Epithelial cell of prostate (primary cell): ENCODE measurements around the gene CACNA2D1.
"Not testable (repeated sequence)": the region's sequence is repeated elsewhere in the genome, so short reads cannot be mapped to it uniquely, and the experiment has no call there.

Experiments
- DNase-seq: peaks from one replicate; pipeline ENCODE4 v3.0.0-alpha.2; 2011; ENCODE audit warnings: low read depth, low spot score
- H3K27ac ChIP-seq: fragments of 450-650 bp; 2 replicates; pipeline ENCODE4 v1.5.1; 2017; ENCODE audit warnings: mild to moderate bottlenecking

The CACNA2D1 gene

GRCh38 chr7:82396343-82396742, 47.2 kb downstream of the CACNA2D1 start:
- DNase-seq, result no peak
- H3K27ac ChIP-seq, result no peak overlapping the region

DNA sequence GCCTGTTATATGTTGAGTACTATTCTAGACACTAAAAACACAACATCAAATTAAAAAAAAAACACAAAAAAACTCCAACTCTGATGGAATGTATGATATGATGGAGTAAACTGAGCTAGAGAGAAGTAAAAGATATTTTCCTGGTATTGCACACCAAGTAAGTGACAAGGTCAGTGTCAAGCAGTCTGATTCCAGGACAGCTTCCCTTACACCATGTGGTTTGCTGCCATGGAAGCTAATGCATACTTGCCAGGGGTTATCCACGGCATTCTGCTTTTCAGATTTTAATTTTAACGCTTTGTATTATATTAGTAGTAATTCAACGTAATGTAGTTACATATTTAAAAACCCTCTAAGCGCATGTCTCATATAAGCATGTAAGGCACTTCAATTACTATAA, 48.4 kb downstream of the CACNA2D1 start:
- H3K27ac ChIP-seq, result no peak overlapping the region
- no peak for DNase-seq

- no peak for DNase-seq
- H3K27ac ChIP-seq, result no peak overlapping the region
These were observed 49.7 kb downstream of the CACNA2D1 start for GRCh38 chr7:82393840-82394220.

DNA sequence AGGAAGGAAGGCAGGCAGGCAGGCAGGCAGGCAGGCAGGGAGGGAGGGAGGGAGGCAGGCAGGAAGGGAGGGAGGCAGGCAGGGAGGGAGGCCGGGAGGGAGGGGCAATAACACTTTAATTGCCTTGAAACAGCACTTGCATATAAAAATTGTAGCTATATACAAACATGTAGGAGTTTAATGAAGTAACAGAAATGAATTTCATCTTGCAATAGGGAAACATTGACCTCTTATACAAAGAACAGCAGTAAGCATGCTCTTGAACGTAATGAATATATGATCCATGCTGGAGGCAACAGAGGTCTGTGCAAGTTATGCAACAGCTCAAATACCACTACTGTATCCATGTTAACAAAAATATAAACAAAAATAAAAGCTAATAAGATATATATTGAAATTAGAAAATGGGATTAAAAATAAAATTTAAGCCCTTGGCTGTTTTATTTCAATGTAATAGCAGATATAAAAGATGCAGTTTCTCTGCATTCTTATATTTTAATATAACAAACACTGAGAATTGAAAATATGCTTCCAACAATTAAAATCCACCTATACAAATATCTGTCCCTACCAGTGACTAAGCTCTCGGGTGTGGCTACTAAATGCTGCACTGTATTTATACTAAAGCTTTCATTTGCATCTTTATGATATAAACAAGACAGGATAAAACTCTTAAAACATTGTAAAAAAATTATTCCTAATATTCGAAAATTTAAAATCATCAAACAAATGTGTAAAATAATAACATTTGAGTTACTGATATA, 50.3 kb downstream of the CACNA2D1 start:
- no peak for DNase-seq

DNA sequence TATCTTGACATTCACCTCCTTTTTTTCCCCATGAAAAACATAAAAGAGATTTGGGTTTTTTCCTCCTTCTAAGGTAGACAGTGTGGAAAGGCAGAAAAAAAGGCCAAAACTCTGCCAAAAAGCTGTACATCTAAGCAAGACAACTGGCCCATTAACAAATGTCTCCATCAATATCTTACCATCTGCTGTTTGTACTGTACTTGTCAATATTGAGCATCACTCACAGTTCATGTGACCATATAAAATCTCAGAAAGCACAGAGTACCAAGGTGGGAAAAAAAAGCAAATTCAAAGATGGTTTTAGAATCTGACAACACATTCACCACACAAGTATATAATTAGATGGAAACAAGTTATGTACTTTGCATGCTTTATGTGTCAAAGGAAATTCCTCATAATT, 52.6 kb downstream of the CACNA2D1 start:
- no peak overlapping the region for H3K27ac ChIP-seq
- DNase-seq, result no peak

More for the DNA sequence above, 50.3 kb downstream of the CACNA2D1 start:
- no peak overlapping the region for H3K27ac ChIP-seq

DNA sequence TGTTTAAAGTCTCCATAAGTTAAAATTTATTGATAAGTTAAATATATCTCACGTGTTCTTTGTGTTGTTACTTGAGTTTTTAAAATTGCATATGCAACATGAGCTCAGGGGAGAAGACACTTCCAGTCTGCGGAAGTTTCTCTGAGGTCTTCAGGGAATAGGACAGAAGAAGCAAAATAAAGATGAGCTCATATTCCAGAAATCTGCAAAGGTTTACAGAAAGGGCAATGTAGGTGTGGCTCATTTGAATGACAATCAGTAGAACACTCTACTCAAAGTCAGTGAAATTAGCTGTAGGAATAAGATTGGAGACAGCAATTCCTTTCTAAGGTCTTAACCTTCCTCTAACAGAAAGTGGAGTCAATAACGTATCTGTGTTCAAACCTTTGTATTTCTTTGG, 53.7 kb downstream of the CACNA2D1 start:
- DNase-seq, result no peak
- no peak overlapping the region for H3K27ac ChIP-seq

- DNase-seq, result no peak
These were observed 55.4 kb downstream of the CACNA2D1 start for GRCh38 chr7:82388138-82388537.

DNA sequence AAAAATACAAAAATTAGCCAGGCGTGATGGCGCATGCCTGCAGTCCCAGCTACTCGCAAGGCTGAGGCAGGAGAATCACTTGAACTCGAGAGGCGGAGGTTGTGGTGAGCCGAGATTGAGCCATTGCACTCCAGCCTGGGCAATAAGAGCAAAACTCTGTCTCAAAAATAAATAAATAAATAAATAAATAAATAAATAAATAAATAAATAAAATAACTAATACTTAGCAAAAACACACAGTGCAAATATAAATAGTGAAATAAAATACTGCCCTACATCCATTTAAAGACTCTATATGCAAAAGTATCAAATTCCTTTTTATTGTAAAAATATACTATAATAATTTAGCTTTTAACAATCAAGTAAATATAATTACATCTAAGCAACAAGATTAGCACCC, 57.0 kb downstream of the CACNA2D1 start:
- H3K27ac ChIP-seq, DNase-seq: not testable (repeated sequence)

More at GRCh38 chr7:82388138-82388537, 55.4 kb downstream of the CACNA2D1 start:
- no peak overlapping the region for H3K27ac ChIP-seq

DNA sequence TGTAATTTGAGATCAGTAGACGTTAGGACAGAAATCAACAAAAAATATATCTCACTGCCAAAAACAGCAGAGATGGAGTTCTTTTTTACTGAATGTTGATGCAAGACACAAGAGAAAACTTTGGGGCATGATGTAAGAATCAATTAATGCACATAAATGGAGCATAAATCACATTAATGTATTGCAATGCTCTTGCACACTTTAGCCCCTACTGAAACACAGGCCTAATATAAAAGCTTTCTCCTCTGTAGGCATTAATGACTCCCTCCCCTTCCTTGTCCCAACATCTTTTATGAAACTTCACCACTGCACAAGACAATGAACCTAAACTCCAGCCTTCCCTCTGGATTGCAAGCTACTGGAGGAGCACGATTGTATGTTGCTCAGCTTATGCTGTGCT, 58.8 kb downstream of the CACNA2D1 start:
- no peak overlapping the region for H3K27ac ChIP-seq
- DNase-seq, result no peak

DNA sequence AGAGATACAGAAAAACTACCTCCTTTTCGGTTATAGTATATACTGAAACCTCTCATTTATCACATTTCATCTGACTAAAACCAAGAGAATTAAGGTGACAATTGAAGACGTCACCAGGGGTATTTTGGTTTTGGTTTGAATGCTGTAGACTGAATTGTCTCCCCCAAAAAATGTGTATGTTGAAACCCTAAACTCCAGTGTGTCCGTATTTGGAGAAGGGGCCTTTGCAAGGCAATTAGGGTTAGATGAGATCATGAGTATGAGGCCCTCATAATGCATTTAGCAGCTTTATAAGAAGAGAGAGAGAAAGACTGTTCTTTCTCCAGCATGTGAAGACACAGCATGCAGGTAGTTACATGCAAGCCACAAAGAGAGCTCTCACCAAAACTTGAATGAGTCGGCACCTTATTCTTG, 59.5 kb downstream of the CACNA2D1 start:
- H3K27ac ChIP-seq, result no peak overlapping the region
- no peak for DNase-seq

DNA sequence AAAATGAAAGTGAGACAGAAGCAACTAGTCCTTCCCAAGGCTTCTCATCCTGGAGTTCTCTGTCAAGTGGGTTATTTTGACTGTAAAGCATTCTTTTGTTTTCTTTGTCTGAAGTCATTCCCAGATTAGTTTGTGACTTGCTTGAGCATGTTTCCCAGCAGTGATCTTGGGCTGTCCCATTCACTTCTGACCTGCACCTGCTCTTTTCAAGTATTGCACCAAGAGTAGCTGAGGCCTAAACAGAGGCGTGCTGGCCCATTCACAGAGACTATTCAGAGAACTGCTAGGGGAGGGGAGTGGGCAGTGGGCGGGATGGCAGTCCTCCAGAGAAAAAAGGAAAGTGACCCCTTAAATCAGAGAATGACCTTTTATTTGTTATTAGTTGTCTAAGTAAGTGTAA, 61.3 kb downstream of the CACNA2D1 start:
- no peak overlapping the region for H3K27ac ChIP-seq
- no peak for DNase-seq

GRCh38 chr7:82376739-82377138, 66.8 kb downstream of the CACNA2D1 start:
- DNase-seq, result no peak
- H3K27ac ChIP-seq, result no peak overlapping the region

DNA sequence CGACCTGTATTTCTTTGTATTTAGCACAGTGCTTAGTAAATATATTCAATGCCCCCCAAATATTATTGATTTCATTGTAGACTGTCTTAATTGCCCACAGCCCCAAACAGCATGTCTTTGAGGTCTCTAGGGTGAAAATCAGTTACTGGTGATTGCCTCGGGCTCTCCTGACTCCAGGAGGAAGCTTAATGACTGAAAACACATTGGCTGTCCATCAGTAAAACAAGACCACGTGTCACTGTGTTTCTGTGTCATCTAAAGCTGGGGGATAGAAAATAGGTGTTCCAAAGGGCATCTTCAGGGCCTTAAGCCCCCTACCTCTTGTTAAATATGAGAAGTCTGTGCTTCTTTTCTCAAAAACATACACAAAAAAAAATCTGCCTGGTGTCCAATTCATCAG, 67.9 kb downstream of the CACNA2D1 start:
- DNase-seq, result no peak
- no peak overlapping the region for H3K27ac ChIP-seq

- H3K27ac ChIP-seq, result no peak overlapping the region
- DNase-seq, result no peak
These were observed 68.4 kb downstream of the CACNA2D1 start for GRCh38 chr7:82375129-82375528.

- no peak overlapping the region for H3K27ac ChIP-seq
- DNase-seq, result no peak
These were observed 69.5 kb downstream of the CACNA2D1 start for GRCh38 chr7:82373926-82374635.

GRCh38 chr7:82364671-82365070, 78.9 kb downstream of the CACNA2D1 start:
- no peak overlapping the region for H3K27ac ChIP-seq
- no peak for DNase-seq

DNA sequence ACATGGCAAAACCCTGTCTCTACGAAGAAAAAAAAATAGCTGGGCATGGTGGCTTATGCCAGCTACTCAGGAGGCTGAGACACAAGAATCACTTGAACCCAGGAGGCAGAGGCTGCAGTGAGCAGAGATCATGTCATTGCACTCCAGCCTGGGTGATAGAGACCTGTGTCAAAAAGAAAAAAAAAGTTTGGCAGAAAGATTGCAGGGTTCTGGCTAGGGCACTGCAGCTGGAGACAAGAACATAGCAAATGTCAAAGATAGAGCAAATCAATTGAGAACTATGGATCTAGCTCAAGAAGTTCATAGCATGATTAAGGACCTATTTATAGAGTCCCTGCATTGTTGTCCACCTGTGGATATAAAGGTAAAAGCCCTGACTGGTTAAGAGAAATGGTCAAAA, 79.5 kb downstream of the CACNA2D1 start:
- DNase-seq, result no peak
- no peak overlapping the region for H3K27ac ChIP-seq

- no peak for DNase-seq
- H3K27ac ChIP-seq, result no peak overlapping the region
These were observed 81.4 kb downstream of the CACNA2D1 start for GRCh38 chr7:82362129-82362706.

- DNase-seq, result no peak
- no peak overlapping the region for H3K27ac ChIP-seq
These were observed 82.8 kb downstream of the CACNA2D1 start for GRCh38 chr7:82360591-82361368.

DNA sequence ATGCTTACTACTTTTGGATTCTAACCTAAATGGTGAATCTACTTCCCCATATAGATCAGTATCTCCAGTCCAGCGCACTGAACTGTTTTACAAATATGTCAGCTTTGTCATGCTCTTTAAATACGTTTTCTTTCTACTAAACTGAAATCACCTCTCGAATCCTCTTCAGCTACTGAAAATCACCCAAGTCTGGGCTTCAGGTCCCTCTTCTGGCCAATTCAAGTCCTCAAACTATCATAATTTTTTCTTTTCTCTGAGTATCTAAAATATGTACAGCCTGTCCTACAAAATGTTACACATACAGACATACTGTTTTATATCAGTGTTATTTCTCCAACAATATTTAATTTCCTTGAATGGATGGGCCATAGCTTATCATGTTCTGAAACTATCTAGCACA, 84.2 kb downstream of the CACNA2D1 start:
- no peak for DNase-seq
- H3K27ac ChIP-seq, result no peak overlapping the region

GRCh38 chr7:82358923-82359322, 84.7 kb downstream of the CACNA2D1 start:
- no peak for DNase-seq
- H3K27ac ChIP-seq, result no peak overlapping the region
